Measurements from ENCODE around the gene TIAM2. TPM values are rescaled to one million over a fixed set of nuclear protein-coding genes. Genes with fewer than 3 reads are reported as not detected.
"Not testable (repeated sequence)": the region's sequence is repeated elsewhere in the genome, so short reads cannot be mapped to it uniquely, and the experiment has no call there.

Gene TIAM2
- total and polyA plus RNA-seq, 4 donors: 1.6 to 19.9 (median 11.6) TPM

GRCh38 chr6:154960854-154961530 is 34.1 kb upstream of the TIAM2 start:
- no peak for ATAC-seq (ENCODE audit: low FRiP score)
- Histone ChIP-seq H3K4me1 (ENCODE audit: control insufficient read depth in 1 of 2, insufficient read depth in 2 of 2, low read length in 2 of 2) (no peaks in the 10 kb centered on the region), H3K9me3 (ENCODE audit: control insufficient read depth, low read length) (no peaks in the 10 kb centered on the region), H3K36me3 (ENCODE audit: control insufficient read depth in 1 of 2, insufficient read depth in 2 of 2, low read length in 1 of 2) (no peaks in the 10 kb centered on the region), H3K27ac (ENCODE audit: low read depth in 1 of 2, low read length in 2 of 2) (no peak overlapping the region), H3K27me3 (ENCODE audit: control insufficient read depth in 1 of 2, insufficient read depth in 2 of 2, low read length in 1 of 2) (no peaks in the 10 kb centered on the region), H3K4me3 (ENCODE audit: low read length in 2 of 2) (no peak overlapping the region)
- WGBS, 2 donors: 92 to 93% methylated on average over 6 of the region's 6 CpGs
- DNase-seq: no peak
- intact Hi-C loops (cut with DNase I): no loop called here

- peak in 1 of 2 donors; percentile 57 for DNase-seq
- no peak overlapping the region for H3K4me3 ChIP-seq (ENCODE audit: low read length in 2 of 2)
- no peaks in the 10 kb centered on the region for H3K36me3 ChIP-seq (ENCODE audit: control insufficient read depth in 1 of 2, insufficient read depth in 2 of 2, low read length in 1 of 2)
- H3K9me3 ChIP-seq (ENCODE audit: control insufficient read depth, low read length): no peaks in the 10 kb centered on the region
- WGBS, 2 donors: 48 to 58% methylated on average over 2 of the region's 2 CpGs
- ATAC-seq (ENCODE audit: low FRiP score): peak; percentile 54
- no peak overlapping the region for H3K27ac ChIP-seq (ENCODE audit: low read depth in 1 of 2, low read length in 2 of 2)
- intact Hi-C loops (cut with DNase I): no loop called here
- no peaks in the 10 kb centered on the region for H3K27me3 ChIP-seq (ENCODE audit: control insufficient read depth in 1 of 2, insufficient read depth in 2 of 2, low read length in 1 of 2)
- H3K4me1 ChIP-seq (ENCODE audit: control insufficient read depth in 1 of 2, insufficient read depth in 2 of 2, low read length in 2 of 2): no peaks in the 10 kb centered on the region
Measured at GRCh38 chr6:154962753-154963152, 32.4 kb upstream of the TIAM2 start.

GRCh38 chr6:154966065-154966770 is 28.9 kb upstream of the TIAM2 start:
- DNase-seq; H3K27me3 ChIP-seq (ENCODE audit: control insufficient read depth in 1 of 2, insufficient read depth in 2 of 2, low read length in 1 of 2); H3K4me1 ChIP-seq (ENCODE audit: control insufficient read depth in 1 of 2, insufficient read depth in 2 of 2, low read length in 2 of 2); ATAC-seq (ENCODE audit: low FRiP score); intact Hi-C loops (cut with DNase I); H3K27ac ChIP-seq (ENCODE audit: low read depth in 1 of 2, low read length in 2 of 2); H3K4me3 ChIP-seq (ENCODE audit: low read length in 2 of 2); H3K36me3 ChIP-seq (ENCODE audit: control insufficient read depth in 1 of 2, insufficient read depth in 2 of 2, low read length in 1 of 2); H3K9me3 ChIP-seq (ENCODE audit: control insufficient read depth, low read length): not testable (repeated sequence)
- 94 to 95% methylated on average over 31 to 48 of the region's 51 CpGs for WGBS, 2 donors

GRCh38 chr6:154969796-154970195 is 25.3 kb upstream of the TIAM2 start:
- Histone ChIP-seq H3K27ac (ENCODE audit: low read depth in 1 of 2, low read length in 2 of 2) (no peak overlapping the region), H3K4me3 (ENCODE audit: low read length in 2 of 2) (no peak overlapping the region), H3K36me3 (ENCODE audit: control insufficient read depth in 1 of 2, insufficient read depth in 2 of 2, low read length in 1 of 2) (no peaks in the 10 kb centered on the region), H3K27me3 (ENCODE audit: control insufficient read depth in 1 of 2, insufficient read depth in 2 of 2, low read length in 1 of 2) (no peaks in the 10 kb centered on the region), H3K9me3 (ENCODE audit: control insufficient read depth, low read length) (no peaks in the 10 kb centered on the region), H3K4me1 (ENCODE audit: control insufficient read depth in 1 of 2, insufficient read depth in 2 of 2, low read length in 2 of 2) (no peaks in the 10 kb centered on the region)
- no peak for DNase-seq
- ATAC-seq (ENCODE audit: low FRiP score): no peak
- WGBS, 2 donors: 22 to 33% methylated on average over 5 of the region's 5 CpGs
- intact Hi-C loops (cut with DNase I): no loop called here

- intact Hi-C loops (cut with DNase I): no loop called here
- WGBS, 2 donors: 88 to 90% methylated on average over 11 of the region's 11 CpGs
- Histone ChIP-seq H3K9me3 (ENCODE audit: control insufficient read depth, low read length) (no peaks in the 10 kb centered on the region), H3K4me1 (ENCODE audit: control insufficient read depth in 1 of 2, insufficient read depth in 2 of 2, low read length in 2 of 2) (no peaks in the 10 kb centered on the region), H3K4me3 (ENCODE audit: low read length in 2 of 2) (no peak overlapping the region), H3K27me3 (ENCODE audit: control insufficient read depth in 1 of 2, insufficient read depth in 2 of 2, low read length in 1 of 2) (no peaks in the 10 kb centered on the region), H3K27ac (ENCODE audit: low read depth in 1 of 2, low read length in 2 of 2) (no peak overlapping the region), H3K36me3 (ENCODE audit: control insufficient read depth in 1 of 2, insufficient read depth in 2 of 2, low read length in 1 of 2) (no peaks in the 10 kb centered on the region)
- no peak for ATAC-seq (ENCODE audit: low FRiP score)
- no peak for DNase-seq
Measured at GRCh38 chr6:154974485-154975149, 20.5 kb upstream of the TIAM2 start.

GRCh38 chr6:154977588-154977987 is 17.5 kb upstream of the TIAM2 start:
- WGBS, 2 donors: 97 to 98% methylated on average over 5 of the region's 5 CpGs
- no peaks in the 10 kb centered on the region for H3K36me3 ChIP-seq (ENCODE audit: control insufficient read depth in 1 of 2, insufficient read depth in 2 of 2, low read length in 1 of 2)

GRCh38 chr6:154980273-154981078 is 14.6 kb upstream of the TIAM2 start:
- no peaks in the 10 kb centered on the region for H3K36me3 ChIP-seq (ENCODE audit: control insufficient read depth in 1 of 2, insufficient read depth in 2 of 2, low read length in 1 of 2)
- ATAC-seq (ENCODE audit: low FRiP score) (no peak), DNase-seq (no peak)
- no peaks in the 10 kb centered on the region for H3K9me3 ChIP-seq (ENCODE audit: control insufficient read depth, low read length)
- intact Hi-C loops (cut with DNase I): no loop called here
- no peak overlapping the region for H3K4me3 ChIP-seq (ENCODE audit: low read length in 2 of 2)
- no peak overlapping the region for H3K27ac ChIP-seq (ENCODE audit: low read depth in 1 of 2, low read length in 2 of 2)
- no peaks in the 10 kb centered on the region for H3K27me3 ChIP-seq (ENCODE audit: control insufficient read depth in 1 of 2, insufficient read depth in 2 of 2, low read length in 1 of 2)
- no peaks in the 10 kb centered on the region for H3K4me1 ChIP-seq (ENCODE audit: control insufficient read depth in 1 of 2, insufficient read depth in 2 of 2, low read length in 2 of 2)
- WGBS, 2 donors: 95 to 97% methylated on average over 8 of the region's 8 CpGs

More at GRCh38 chr6:154977588-154977987, 17.5 kb upstream of the TIAM2 start:
- Histone ChIP-seq H3K27me3 (ENCODE audit: control insufficient read depth in 1 of 2, insufficient read depth in 2 of 2, low read length in 1 of 2) (no peaks in the 10 kb centered on the region), H3K4me1 (ENCODE audit: control insufficient read depth in 1 of 2, insufficient read depth in 2 of 2, low read length in 2 of 2) (no peaks in the 10 kb centered on the region), H3K4me3 (ENCODE audit: low read length in 2 of 2) (no peak overlapping the region), H3K9me3 (ENCODE audit: control insufficient read depth, low read length) (no peaks in the 10 kb centered on the region), H3K27ac (ENCODE audit: low read depth in 1 of 2, low read length in 2 of 2) (no peak overlapping the region)
- no peak for ATAC-seq (ENCODE audit: low FRiP score)
- DNase-seq: no peak
- intact Hi-C loops (cut with DNase I): no loop called here

GRCh38 chr6:154981079-154981870 is 13.8 kb upstream of the TIAM2 start:
- ATAC-seq (ENCODE audit: low FRiP score): no peak
- intact Hi-C loops (cut with DNase I): no loop called here
- Histone ChIP-seq H3K36me3 (ENCODE audit: control insufficient read depth in 1 of 2, insufficient read depth in 2 of 2, low read length in 1 of 2) (no peaks in the 10 kb centered on the region), H3K4me1 (ENCODE audit: control insufficient read depth in 1 of 2, insufficient read depth in 2 of 2, low read length in 2 of 2) (no peaks in the 10 kb centered on the region), H3K27me3 (ENCODE audit: control insufficient read depth in 1 of 2, insufficient read depth in 2 of 2, low read length in 1 of 2) (no peaks in the 10 kb centered on the region), H3K27ac (ENCODE audit: low read depth in 1 of 2, low read length in 2 of 2) (no peak overlapping the region), H3K4me3 (ENCODE audit: low read length in 2 of 2) (no peak overlapping the region), H3K9me3 (ENCODE audit: control insufficient read depth, low read length) (no peaks in the 10 kb centered on the region)
- WGBS, 2 donors: 91 to 93% methylated on average over 12 of the region's 12 CpGs
- DNase-seq: no peak

Measured in aorta (tissue), 5 donors.